Ectodermal cell (in vitro differentiated cells): ENCODE data around the gene NOL4L.

Source experiments
- H3K27ac ChIP-seq: 2 replicates; pipeline ENCODE4 v1.7.0; 2013; ENCODE audit warnings: mild to moderate bottlenecking, low read depth, low read length; ENCODE audit not compliant: insufficient read depth, poor library complexity, severe bottlenecking
- H3K27me3 ChIP-seq: 2 replicates; pipeline ENCODE4 v1.7.0; 2013; ENCODE audit warnings: mild to moderate bottlenecking, low read length; ENCODE audit not compliant: insufficient read depth, control insufficient read depth, poor library complexity, severe bottlenecking
- H3K36me3 ChIP-seq: one replicate; pipeline ENCODE4 v1.7.0; 2013; ENCODE audit warnings: low read length; ENCODE audit not compliant: control insufficient read depth, insufficient read depth
- H3K4me1 ChIP-seq: one replicate; pipeline ENCODE4 v1.7.0; 2013; ENCODE audit warnings: low read length; ENCODE audit not compliant: control insufficient read depth, insufficient read depth
- H3K4me3 ChIP-seq: 2 replicates; pipeline ENCODE4 v1.7.0; 2013; ENCODE audit warnings: low read depth, low read length, control low read depth; ENCODE audit not compliant: insufficient read depth
- H3K9me3 ChIP-seq: 2 replicates; pipeline ENCODE4 v1.7.0; 2013; ENCODE audit warnings: mild to moderate bottlenecking, low read length, moderate library complexity; ENCODE audit not compliant: control insufficient read depth
- WGBS, 2 experiments: methylation state at CpG; one replicate each; pipeline ENCODE4 v1.1.7; 2013; ENCODE audit warnings: missing lambda C conversion rate in 2 of 2; 5-methylcytosine and 5-hydroxymethylcytosine counted together

Gene NOL4L

GRCh38 chr20:32613192-32614053 is 28.3 kb upstream of the NOL4L start:
- WGBS, 2 experiments = 91 to 93% methylated on average over 3 of the region's 3 CpGs

GRCh38 chr20:32612351-32613191 is 27.4 kb upstream of the NOL4L start:
- 94% methylated on average over 3 of the region's 3 CpGs for WGBS, 2 experiments
- Histone ChIP-seq H3K27ac (no peak overlapping the region), H3K4me1 (peaks cover 16% of the 10 kb centered on the region)

More at GRCh38 chr20:32613192-32614053, 28.3 kb upstream of the NOL4L start:
- Histone ChIP-seq H3K9me3 (no peaks in the 10 kb centered on the region), H3K27ac (no peak overlapping the region), H3K4me1 (peaks cover 16% of the 10 kb centered on the region), H3K36me3 (no peaks in the 10 kb centered on the region), H3K4me3 (no peak overlapping the region), H3K27me3 (no peaks in the 10 kb centered on the region)

GRCh38 chr20:32611868-32612267 is 26.7 kb upstream of the NOL4L start:
- 86 to 89% methylated on average over 6 of the region's 6 CpGs for WGBS, 2 experiments

More at GRCh38 chr20:32612351-32613191, 27.4 kb upstream of the NOL4L start:
- Histone ChIP-seq H3K4me3 (no peak overlapping the region), H3K9me3 (no peaks in the 10 kb centered on the region), H3K36me3 (no peaks in the 10 kb centered on the region), H3K27me3 (no peaks in the 10 kb centered on the region)

GRCh38 chr20:32611286-32611685 is 26.2 kb upstream of the NOL4L start:
- H3K9me3 ChIP-seq = no peaks in the 10 kb centered on the region
- H3K36me3 ChIP-seq = no peaks in the 10 kb centered on the region
- H3K4me3 ChIP-seq = no peak overlapping the region
- H3K4me1 ChIP-seq = peaks cover 17% of the 10 kb centered on the region
- no peaks in the 10 kb centered on the region for H3K27me3 ChIP-seq
- H3K27ac ChIP-seq = no peak overlapping the region
- WGBS, 2 experiments = 87 to 88% methylated on average over 7 of the region's 7 CpGs

More at GRCh38 chr20:32611868-32612267, 26.7 kb upstream of the NOL4L start:
- H3K4me3 ChIP-seq = no peak overlapping the region
- no peaks in the 10 kb centered on the region for H3K9me3 ChIP-seq
- H3K36me3 ChIP-seq = no peaks in the 10 kb centered on the region
- no peak overlapping the region for H3K27ac ChIP-seq
- H3K4me1 ChIP-seq = peaks cover 16% of the 10 kb centered on the region
- H3K27me3 ChIP-seq = no peaks in the 10 kb centered on the region

- no peaks in the 10 kb centered on the region for H3K27me3 ChIP-seq
- H3K4me3 ChIP-seq = no peak overlapping the region
- H3K36me3 ChIP-seq = no peaks in the 10 kb centered on the region
- H3K27ac ChIP-seq = no peak overlapping the region
- peaks cover 23% of the 10 kb centered on the region for H3K4me1 ChIP-seq
- no peaks in the 10 kb centered on the region for H3K9me3 ChIP-seq
- 78 to 79% methylated on average over 17 of the region's 17 CpGs for WGBS, 2 experiments
Measured at GRCh38 chr20:32610472-32611218, 25.5 kb upstream of the NOL4L start.

GRCh38 chr20:32609993-32610392 is 24.9 kb upstream of the NOL4L start:
- H3K4me1 ChIP-seq = peaks cover 28% of the 10 kb centered on the region
- H3K36me3 ChIP-seq = no peaks in the 10 kb centered on the region
- H3K9me3 ChIP-seq = no peaks in the 10 kb centered on the region
- H3K27me3 ChIP-seq = no peaks in the 10 kb centered on the region
- WGBS, 2 experiments = 94 to 97% methylated on average over 4 of the region's 4 CpGs
- no peak overlapping the region for H3K4me3 ChIP-seq
- no peak overlapping the region for H3K27ac ChIP-seq

GRCh38 chr20:32609111-32609773 is 24.1 kb upstream of the NOL4L start:
- Histone ChIP-seq H3K27me3 (no peaks in the 10 kb centered on the region), H3K4me1 (peaks cover 31% of the 10 kb centered on the region)
- 82 to 84% methylated on average over 14 of the region's 14 CpGs for WGBS, 2 experiments

GRCh38 chr20:32608664-32609015 is 23.5 kb upstream of the NOL4L start:
- Histone ChIP-seq H3K36me3 (no peaks in the 10 kb centered on the region), H3K27me3 (no peaks in the 10 kb centered on the region), H3K27ac (no peak overlapping the region), H3K4me3 (no peak overlapping the region), H3K4me1 (peaks cover 31% of the 10 kb centered on the region), H3K9me3 (no peaks in the 10 kb centered on the region)
- WGBS, 2 experiments = 90 to 93% methylated on average over 5 of the region's 5 CpGs

More at GRCh38 chr20:32609111-32609773, 24.1 kb upstream of the NOL4L start:
- no peak overlapping the region for H3K4me3 ChIP-seq
- no peak overlapping the region for H3K27ac ChIP-seq
- no peaks in the 10 kb centered on the region for H3K36me3 ChIP-seq
- no peaks in the 10 kb centered on the region for H3K9me3 ChIP-seq

- H3K9me3 ChIP-seq = no peaks in the 10 kb centered on the region
- no peaks in the 10 kb centered on the region for H3K27me3 ChIP-seq
- no peak overlapping the region for H3K27ac ChIP-seq
- H3K4me1 ChIP-seq = peaks cover 31% of the 10 kb centered on the region
- no peak overlapping the region for H3K4me3 ChIP-seq
- WGBS, 2 experiments = 93 to 94% methylated on average over 22 of the region's 22 CpGs
- H3K36me3 ChIP-seq = no peaks in the 10 kb centered on the region
Measured at GRCh38 chr20:32607727-32608663, 22.9 kb upstream of the NOL4L start.
